IPS-NIHi7 (cell line): ENCODE results near the gene MDFIC.

Experiments used
- DNase-seq: peaks from one replicate; pipeline ENCODE4 v3.0.0; 2012; ENCODE audit warnings: mixed read lengths; ENCODE audit errors: extremely low spot score

MDFIC gene

GRCh38 chr7:115038158-115038557 is 116.3 kb downstream of the MDFIC start:
- no peak for DNase-seq

- no peak for DNase-seq
These were observed 118.2 kb downstream of the MDFIC start for GRCh38 chr7:115040057-115040456.

- no peak for DNase-seq
These were observed 118.6 kb downstream of the MDFIC start for GRCh38 chr7:115040495-115040894.

GRCh38 chr7:115042596-115042995 is 120.7 kb downstream of the MDFIC start:
- no peak for DNase-seq

GRCh38 chr7:115043605-115044004 is 121.7 kb downstream of the MDFIC start:
- no peak for DNase-seq

- no peak for DNase-seq
These were observed 122.3 kb downstream of the MDFIC start for GRCh38 chr7:115044224-115044623.

GRCh38 chr7:115047958-115048720 is 126.2 kb downstream of the MDFIC start:
- no peak for DNase-seq

- no peak for DNase-seq
These were observed 130.8 kb downstream of the MDFIC start for GRCh38 chr7:115052706-115053105.

GRCh38 chr7:115054478-115055065 is 132.7 kb downstream of the MDFIC start:
- no peak for DNase-seq

GRCh38 chr7:115056019-115056418 is 134.1 kb downstream of the MDFIC start:
- DNase-seq, result no peak

- no peak for DNase-seq
These were observed 136.8 kb downstream of the MDFIC start for GRCh38 chr7:115058726-115059125.

- DNase-seq, result no peak
These were observed 137.4 kb downstream of the MDFIC start for GRCh38 chr7:115059321-115059720.

GRCh38 chr7:115060095-115060870 is 138.4 kb downstream of the MDFIC start:
- no peak for DNase-seq

GRCh38 chr7:115066050-115066449 is 144.2 kb downstream of the MDFIC start:
- no peak for DNase-seq

GRCh38 chr7:115066634-115067033 is 144.7 kb downstream of the MDFIC start:
- no peak for DNase-seq

- no peak for DNase-seq
These were observed 146.3 kb downstream of the MDFIC start for GRCh38 chr7:115068220-115068619.
